Measurements from ENCODE around the gene SYNE3.

- TF ChIP-seq CTCF (conservative IDR thresholded peaks at IDR 0.05) = no peak
- no peak for TF ChIP-seq EZH2 (IDR thresholded peaks at IDR 0.05; ENCODE audit: low read depth)
Observed at GRCh38 chr14:95490138-95490509, 26.3 kb downstream of the SYNE3 start.
